Stimulated activated CD4-positive, alpha-beta T cell treated with anti-CD3 and anti-CD28 coated beads, Interleukin-4, amount 100 ng/mL, for 1 hour (primary cell): Measurements from ENCODE around the gene UNC50.
"Not testable (repeated sequence)": the region's sequence is repeated elsewhere in the genome, so short reads cannot be mapped to it uniquely, and the experiment has no call there.

Source experiments
- DNase-seq: peaks from one replicate; pipeline ENCODE4 v3.0.0-alpha.2; 2020

Gene UNC50

GRCh38 chr2:98577313-98577712 is 31.1 kb upstream of the UNC50 start:
- DNase-seq, result no peak

GRCh38 chr2:98578231-98578630 is 30.2 kb upstream of the UNC50 start:
- DNase-seq, result no peak

- no peak for DNase-seq
These were observed 28.5 kb upstream of the UNC50 start for GRCh38 chr2:98579926-98580325.

- no peak for DNase-seq
These were observed 27.6 kb upstream of the UNC50 start for GRCh38 chr2:98580656-98581284.

GRCh38 chr2:98582523-98582922 is 25.9 kb upstream of the UNC50 start:
- DNase-seq, result no peak

- DNase-seq, result no peak
These were observed 25.1 kb upstream of the UNC50 start for GRCh38 chr2:98583276-98583675.

- DNase-seq, result no peak
These were observed 24.4 kb upstream of the UNC50 start for GRCh38 chr2:98583816-98584618.

- DNase-seq, result no peak
These were observed 23.0 kb upstream of the UNC50 start for GRCh38 chr2:98585386-98585785.

GRCh38 chr2:98586551-98587140 is 21.7 kb upstream of the UNC50 start:
- no peak for DNase-seq

GRCh38 chr2:98588880-98589431 is 19.4 kb upstream of the UNC50 start:
- DNase-seq, result no peak

GRCh38 chr2:98589489-98589888 is 18.9 kb upstream of the UNC50 start:
- DNase-seq, result no peak

GRCh38 chr2:98592565-98592964 is 15.8 kb upstream of the UNC50 start:
- no peak for DNase-seq

- DNase-seq, result not testable (repeated sequence)
These were observed 13.7 kb upstream of the UNC50 start for GRCh38 chr2:98594665-98595064.

GRCh38 chr2:98598781-98599428 is 9.5 kb upstream of the UNC50 start:
- DNase-seq, result no peak

GRCh38 chr2:98601532-98602132 is 6.8 kb upstream of the UNC50 start:
- no peak for DNase-seq

- no peak for DNase-seq
These were observed 3.8 kb upstream of the UNC50 start for GRCh38 chr2:98604547-98604946.

- DNase-seq, result no peak
These were observed 3.3 kb upstream of the UNC50 start for GRCh38 chr2:98605076-98605475.

GRCh38 chr2:98606431-98606830 is 2.0 kb upstream of the UNC50 start:
- DNase-seq, result no peak

GRCh38 chr2:98607104-98607503 is 1.3 kb upstream of the UNC50 start:
- DNase-seq, result no peak

- DNase-seq, result no peak
These were observed 661 bp upstream of the UNC50 start for GRCh38 chr2:98607741-98608115.

GRCh38 chr2:98608962-98609604 is 694 bp downstream of the UNC50 start:
- DNase-seq, result no peak

- no peak for DNase-seq
These were observed 5.8 kb downstream of the UNC50 start for GRCh38 chr2:98614024-98614739.
